Large intestine (tissue), 3 donors: Measurements from ENCODE around the gene MAST4. TPM values are rescaled to one million over a fixed set of nuclear protein-coding genes. Genes with fewer than 3 reads are reported as not detected.

ENCODE experiments used
- DNase-seq, 2 donors: peaks; one replicate each; pipeline versions ENCODE4 v3.0.0 to v3.0.0-alpha.2; 2013
- H3K27ac ChIP-seq: one replicate; pipeline ENCODE4 v1.5.1; 2013; ENCODE audit warnings: low read length
- H3K27me3 ChIP-seq: 2 replicates; pipeline ENCODE4 v1.6.1; 2013; ENCODE audit warnings: low read length; ENCODE audit not compliant: control insufficient read depth, insufficient read depth
- H3K36me3 ChIP-seq: 2 replicates; pipeline ENCODE4 v1.6.1; 2013; ENCODE audit warnings: low read length; ENCODE audit not compliant: control insufficient read depth, insufficient read depth
- H3K4me1 ChIP-seq: one replicate; pipeline ENCODE4 v1.6.1; 2013; ENCODE audit warnings: low read length; ENCODE audit not compliant: control insufficient read depth, insufficient read depth
- H3K4me3 ChIP-seq: one replicate; pipeline ENCODE4 v1.5.1; 2013; ENCODE audit warnings: low read length
- H3K9me3 ChIP-seq: one replicate; pipeline ENCODE4 v1.6.1; 2013; ENCODE audit warnings: mild to moderate bottlenecking, low read depth, low read length, moderate library complexity; ENCODE audit not compliant: control insufficient read depth
- WGBS: methylation state at CpG from one replicate; pipeline ENCODE4 v1.1.5; 2013; ENCODE audit warnings: low lambda C conversion rate; ENCODE audit not compliant: insufficient coverage; 5-methylcytosine and 5-hydroxymethylcytosine counted together
- polyA plus RNA-seq: library from polyadenylated mRNA; unstranded; fragments of 120-200 nt; gene quantifications from one replicate; pipeline ENCODE4 v1.2.1, GENCODE V29; 2013

The MAST4 gene
- polyA plus RNA-seq, 1 donor: 14.8 TPM

DNA sequence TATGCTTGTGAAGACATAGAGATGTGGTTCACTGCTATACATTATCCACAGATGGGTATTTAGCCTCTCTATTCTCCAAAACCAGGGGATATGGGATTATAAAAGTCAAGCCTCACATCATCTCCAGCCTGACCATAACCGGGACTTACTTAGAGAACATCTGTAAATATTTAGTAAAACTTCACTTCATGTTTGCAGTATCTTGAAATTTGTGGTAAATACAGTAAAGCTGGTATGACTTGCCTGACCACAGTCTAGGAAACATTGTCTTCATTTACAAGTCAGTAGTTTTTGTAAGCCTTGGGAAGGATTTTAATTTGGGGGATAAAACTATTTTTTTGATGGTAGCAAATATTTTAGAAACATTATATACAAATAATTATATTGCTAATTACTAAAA is 64.2 kb downstream of the MAST4 start:
- Histone ChIP-seq H3K4me3 (no peak overlapping the region), H3K9me3 (no peaks in the 10 kb centered on the region), H3K27me3 (no peaks in the 10 kb centered on the region), H3K36me3 (no peaks in the 10 kb centered on the region), H3K27ac (no peak overlapping the region), H3K4me1 (no peaks in the 10 kb centered on the region)
- no CpG with 5 or more reads among the region's 1 CpG for WGBS
- DNase-seq: no peak

DNA sequence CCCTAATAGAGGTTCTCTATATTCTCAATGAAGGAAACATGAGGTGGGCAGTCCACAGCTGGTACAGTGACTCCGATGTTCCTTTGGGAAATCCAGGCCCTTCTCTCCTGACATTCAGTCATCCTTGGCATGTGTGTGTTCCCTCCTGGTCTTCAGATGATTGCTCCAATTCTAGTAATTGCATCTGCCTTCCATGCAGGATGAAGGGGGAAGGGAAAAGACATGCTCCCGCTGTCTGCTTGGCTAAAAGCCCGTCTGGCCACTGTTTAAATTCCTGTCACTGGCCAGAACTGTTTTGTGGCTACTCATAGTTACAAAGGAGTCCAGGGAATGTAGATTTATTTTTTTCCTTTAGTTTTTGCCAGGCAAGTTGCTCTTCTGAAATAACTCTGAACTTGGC is 65.0 kb downstream of the MAST4 start:
- no peaks in the 10 kb centered on the region for H3K27me3 ChIP-seq
- H3K27ac ChIP-seq: no peak overlapping the region
- no peaks in the 10 kb centered on the region for H3K36me3 ChIP-seq
- no CpG with 5 or more reads among the region's 3 CpGs for WGBS
- no peaks in the 10 kb centered on the region for H3K4me1 ChIP-seq
- no peak for DNase-seq
- no peak overlapping the region for H3K4me3 ChIP-seq
- no peaks in the 10 kb centered on the region for H3K9me3 ChIP-seq

DNA sequence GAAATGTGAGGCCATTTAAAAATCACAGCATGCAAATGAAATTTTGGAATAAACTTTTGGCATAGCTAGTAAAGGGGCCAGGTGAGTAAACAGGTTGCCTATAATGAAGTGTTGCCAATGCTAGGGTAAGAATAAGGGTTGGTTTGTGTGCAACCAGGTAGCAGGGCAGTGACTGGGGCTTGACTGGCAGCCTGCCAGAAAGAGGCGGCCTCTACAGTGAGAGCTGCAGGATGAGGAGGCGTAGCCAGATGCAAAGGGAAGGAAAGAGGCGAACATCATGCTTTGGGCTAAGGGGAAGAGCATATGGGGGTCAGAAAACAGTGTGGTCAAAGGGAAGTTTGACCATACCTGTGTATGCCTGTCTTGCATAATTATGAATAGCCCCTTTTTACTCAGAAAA is 70.6 kb downstream of the MAST4 start:
- 80% methylated on average over 1 of the region's 3 CpGs for WGBS
- H3K9me3 ChIP-seq: no peaks in the 10 kb centered on the region
- H3K4me1 ChIP-seq: no peaks in the 10 kb centered on the region
- peaks cover 10% of the 10 kb centered on the region for H3K27me3 ChIP-seq
- no peak for DNase-seq
- no peak overlapping the region for H3K4me3 ChIP-seq
- no peaks in the 10 kb centered on the region for H3K36me3 ChIP-seq
- H3K27ac ChIP-seq: no peak overlapping the region

DNA sequence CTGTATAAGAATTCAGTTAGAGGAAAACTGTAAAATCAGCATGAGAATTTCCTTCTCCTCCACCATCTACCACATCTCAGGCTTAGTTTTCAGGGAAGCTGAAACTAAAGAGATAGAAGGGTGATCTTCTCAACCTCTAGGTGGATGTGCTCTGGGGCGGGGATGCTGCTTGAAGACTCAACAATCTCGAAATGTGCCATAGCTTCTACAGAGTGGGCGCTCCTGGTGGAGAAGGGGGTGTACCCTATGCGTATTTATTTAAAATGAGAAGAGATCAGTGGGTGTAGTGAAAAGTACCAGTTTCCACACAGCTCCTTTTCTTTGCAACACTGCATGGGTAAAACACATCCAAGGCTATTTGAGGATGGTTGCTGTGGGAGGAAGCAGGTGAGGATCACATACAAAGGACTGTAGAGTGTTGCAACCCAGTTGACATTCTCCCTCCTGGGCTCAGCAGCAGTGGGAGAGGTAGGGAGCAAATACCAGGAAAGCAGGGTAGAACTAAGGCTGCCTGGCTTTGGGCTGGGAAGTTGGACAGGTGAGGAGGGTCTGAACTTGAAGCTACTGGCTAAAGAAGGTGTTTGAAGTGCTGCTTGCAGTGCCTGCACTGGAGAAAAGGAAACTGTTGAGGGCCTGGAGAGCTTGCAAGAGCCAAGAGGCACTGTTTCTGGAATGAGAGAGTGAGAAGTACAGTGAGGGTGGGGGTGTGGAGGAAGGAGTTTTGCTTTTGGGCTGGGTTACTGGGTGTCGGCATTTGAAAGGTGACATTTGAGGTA is 73.1 kb downstream of the MAST4 start:
- H3K4me1 ChIP-seq: no peaks in the 10 kb centered on the region
- WGBS: no CpG with 5 or more reads among the region's 5 CpGs
- no peak overlapping the region for H3K27ac ChIP-seq
- no peak overlapping the region for H3K4me3 ChIP-seq
- no peaks in the 10 kb centered on the region for H3K9me3 ChIP-seq
- H3K36me3 ChIP-seq: no peaks in the 10 kb centered on the region
- H3K27me3 ChIP-seq: peaks cover 10% of the 10 kb centered on the region
- no peak for DNase-seq

DNA sequence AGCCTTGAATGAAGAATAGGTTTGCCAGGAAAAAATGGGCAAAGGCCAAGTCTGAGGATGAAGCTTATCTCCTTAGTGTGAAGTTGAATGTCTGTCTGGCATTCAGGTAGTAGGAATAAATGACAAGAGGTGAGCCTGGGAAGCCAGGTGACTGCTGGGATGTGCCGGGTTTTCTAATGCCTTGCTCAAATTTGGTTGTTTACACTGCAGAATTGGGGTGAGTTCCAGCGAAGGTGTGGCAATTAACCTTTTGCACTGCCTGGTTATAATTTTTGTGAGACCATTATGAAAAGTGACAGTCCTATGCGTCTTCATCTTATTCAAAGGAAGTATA is 73.6 kb downstream of the MAST4 start:
- no CpG with 5 or more reads among the region's 3 CpGs for WGBS
- Histone ChIP-seq H3K27ac (no peak overlapping the region), H3K4me3 (no peak overlapping the region)

DNA sequence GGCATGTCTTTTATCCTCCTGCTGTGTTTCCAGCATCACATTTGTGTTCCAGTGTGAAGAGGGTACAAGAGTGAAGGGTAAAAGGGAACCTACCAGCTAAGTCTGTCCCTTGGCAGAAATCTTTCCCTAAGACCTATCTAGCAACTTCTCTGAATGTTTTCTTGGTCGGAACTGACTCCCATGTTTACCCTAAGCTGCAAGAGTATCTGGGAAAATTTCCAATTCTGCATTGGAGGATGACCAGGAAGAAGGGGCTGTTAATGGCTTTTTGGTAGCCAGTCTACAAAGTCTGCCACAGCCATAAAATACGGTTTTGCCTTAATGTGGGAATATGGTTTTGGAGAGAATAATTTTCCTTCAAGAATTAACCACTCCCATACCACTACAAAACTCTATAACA is 75.1 kb downstream of the MAST4 start:
- Histone ChIP-seq H3K36me3 (no peaks in the 10 kb centered on the region), H3K4me3 (no peak overlapping the region), H3K4me1 (no peaks in the 10 kb centered on the region), H3K27ac (no peak overlapping the region), H3K9me3 (no peaks in the 10 kb centered on the region), H3K27me3 (peaks cover 10% of the 10 kb centered on the region)
- peak in 1 of 2 donors; percentile 8 for DNase-seq
- WGBS: no CpG with 5 or more reads among the region's 2 CpGs

More for the DNA sequence above, 73.6 kb downstream of the MAST4 start:
- H3K36me3 ChIP-seq: no peaks in the 10 kb centered on the region
- no peak for DNase-seq
- H3K27me3 ChIP-seq: peaks cover 10% of the 10 kb centered on the region
- no peaks in the 10 kb centered on the region for H3K9me3 ChIP-seq
- no peaks in the 10 kb centered on the region for H3K4me1 ChIP-seq

DNA sequence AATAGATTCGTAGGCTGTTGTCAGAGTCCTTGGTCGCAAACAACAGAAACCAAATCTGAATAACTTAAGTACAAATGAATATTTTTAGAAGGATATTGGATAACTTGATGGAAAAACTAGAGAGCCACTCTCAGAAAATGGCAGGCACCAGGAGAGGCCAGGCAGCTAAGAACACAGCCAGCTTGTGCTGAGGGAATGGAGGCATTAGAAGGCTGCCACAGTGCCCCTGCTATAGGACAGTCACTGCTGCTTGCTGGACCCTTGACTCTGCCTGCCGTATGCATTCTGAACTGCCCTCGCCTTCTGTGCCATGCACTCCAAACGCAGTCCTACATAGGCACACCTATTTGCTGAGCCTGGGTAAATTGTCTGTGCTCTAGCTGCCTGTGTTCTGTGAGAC is 78.6 kb downstream of the MAST4 start:
- no peaks in the 10 kb centered on the region for H3K4me1 ChIP-seq
- H3K27ac ChIP-seq: no peak overlapping the region
- peaks cover under 1% of the 10 kb centered on the region for H3K27me3 ChIP-seq
- WGBS: no CpG with 5 or more reads among the region's 5 CpGs
- H3K36me3 ChIP-seq: no peaks in the 10 kb centered on the region
- H3K9me3 ChIP-seq: no peaks in the 10 kb centered on the region
- no peak overlapping the region for H3K4me3 ChIP-seq
- DNase-seq: no peak

DNA sequence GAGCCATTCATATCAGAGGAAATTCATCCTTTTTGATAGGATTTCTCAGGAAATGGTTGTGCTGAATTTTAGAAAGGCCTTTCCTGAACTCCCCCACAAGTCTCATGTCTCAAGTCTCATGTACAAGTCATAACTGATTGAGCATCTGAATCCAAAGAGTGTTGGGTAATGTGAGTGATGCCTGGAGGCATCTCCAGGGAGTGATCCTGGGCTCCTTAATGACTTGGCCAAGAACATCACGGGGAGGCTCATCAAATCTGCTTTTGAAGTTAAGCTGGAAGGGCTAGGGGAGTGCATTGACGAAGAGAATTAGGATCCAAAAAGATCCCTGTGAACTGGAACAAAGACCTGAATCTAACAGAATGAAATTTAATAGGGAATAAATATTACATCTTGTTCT is 79.2 kb downstream of the MAST4 start:
- Histone ChIP-seq H3K36me3 (no peaks in the 10 kb centered on the region), H3K27me3 (no peaks in the 10 kb centered on the region), H3K4me3 (no peak overlapping the region), H3K27ac (no peak overlapping the region), H3K9me3 (no peaks in the 10 kb centered on the region), H3K4me1 (no peaks in the 10 kb centered on the region)
- WGBS: no CpG with 5 or more reads among the region's 2 CpGs
- DNase-seq: no peak

DNA sequence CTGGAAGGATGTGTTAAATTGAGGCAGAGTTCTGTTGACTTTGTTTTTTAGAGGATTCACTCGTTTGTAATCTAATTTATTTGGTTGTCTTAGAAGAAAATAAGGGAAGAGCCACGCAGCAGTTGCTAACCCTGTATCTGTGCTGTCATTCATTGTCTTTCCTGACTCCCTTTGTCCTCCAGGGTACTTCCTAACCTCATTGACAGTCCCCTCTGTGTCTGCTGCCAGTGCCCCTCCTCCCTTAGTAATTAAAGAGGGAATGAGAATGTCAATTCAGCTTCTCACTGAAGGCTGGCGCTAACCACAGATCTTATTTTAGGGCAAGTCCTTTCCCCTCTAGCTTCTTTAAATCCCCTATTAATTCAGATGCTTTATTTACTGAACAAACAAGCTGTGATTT is 84.0 kb downstream of the MAST4 start:
- DNase-seq: no peak
- H3K4me3 ChIP-seq: no peak overlapping the region
- no peak overlapping the region for H3K27ac ChIP-seq
- H3K27me3 ChIP-seq: no peaks in the 10 kb centered on the region
- H3K9me3 ChIP-seq: no peaks in the 10 kb centered on the region
- H3K4me1 ChIP-seq: no peaks in the 10 kb centered on the region
- H3K36me3 ChIP-seq: no peaks in the 10 kb centered on the region
- no CpG with 5 or more reads among the region's 3 CpGs for WGBS

DNA sequence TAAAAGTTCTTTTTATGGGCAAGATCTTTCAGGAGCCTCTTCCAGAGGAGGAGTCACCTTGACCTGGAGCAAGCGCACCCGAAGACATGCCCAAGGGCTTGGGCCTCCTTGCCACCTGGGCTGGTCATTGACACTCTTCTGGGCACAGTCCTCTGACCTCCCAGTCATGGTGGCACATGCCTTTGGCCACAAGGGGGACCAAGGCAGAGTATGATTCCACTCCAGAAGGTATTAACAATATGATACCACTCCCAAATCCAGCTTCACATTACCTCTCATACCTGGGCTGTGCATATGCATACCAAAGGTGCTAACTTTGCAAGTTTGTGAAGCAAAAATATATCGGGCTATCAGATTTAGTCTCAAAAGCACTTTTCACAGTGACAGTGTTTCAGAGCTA is 84.6 kb downstream of the MAST4 start:
- no peak overlapping the region for H3K27ac ChIP-seq
- no peaks in the 10 kb centered on the region for H3K27me3 ChIP-seq
- no peaks in the 10 kb centered on the region for H3K4me1 ChIP-seq
- no peaks in the 10 kb centered on the region for H3K9me3 ChIP-seq
- no peak overlapping the region for H3K4me3 ChIP-seq
- no CpG with 5 or more reads among the region's 3 CpGs for WGBS
- no peaks in the 10 kb centered on the region for H3K36me3 ChIP-seq
- no peak for DNase-seq

DNA sequence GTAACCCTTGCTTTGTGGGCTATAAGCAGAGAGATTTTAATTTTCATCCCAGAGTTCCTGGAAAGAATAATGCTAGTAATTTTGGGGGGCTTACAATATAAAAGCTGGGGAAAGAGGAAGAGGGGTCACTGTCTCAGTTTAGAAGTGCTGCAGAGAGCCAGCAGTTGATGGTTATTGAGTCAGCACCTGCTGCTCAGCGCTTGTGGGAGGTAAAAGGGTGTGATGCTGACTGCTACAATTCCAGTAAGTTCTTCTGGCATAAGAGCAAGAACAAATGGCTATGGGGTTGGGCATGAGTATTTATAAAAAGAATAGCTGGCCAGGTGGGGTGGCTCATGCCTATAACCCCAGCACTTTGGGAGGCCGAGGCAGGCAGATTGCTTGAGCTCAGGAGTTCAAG is 88.5 kb downstream of the MAST4 start:
- Histone ChIP-seq H3K4me1 (no peaks in the 10 kb centered on the region), H3K27ac (no peak overlapping the region), H3K9me3 (no peaks in the 10 kb centered on the region), H3K4me3 (no peak overlapping the region), H3K36me3 (no peaks in the 10 kb centered on the region), H3K27me3 (no peaks in the 10 kb centered on the region)
- no peak for DNase-seq
- no CpG with 5 or more reads among the region's 2 CpGs for WGBS
